GM23338 (cell line): ENCODE measurements around the gene KDM4C. TPM values are rescaled to one million over a fixed set of nuclear protein-coding genes. Genes with fewer than 3 reads are reported as not detected.

Experiments used
- ATAC-seq: fragments of 200-7000 bp; cut with Tn5 transposase; 3 replicates; pipeline ENCODE4 v1.9.1; 2020
- DNase-seq: peaks from one replicate; pipeline ENCODE4 v3.0.0-alpha.2; 2015; ENCODE audit warnings: low spot score
- H2AFZ ChIP-seq: fragments of 200-600 bp; sonication (generic); 2 replicates; pipeline ENCODE4 v1.8.0; 2016; ENCODE audit warnings: antibody characterized with exemption, mild to moderate bottlenecking, moderate library complexity
- H3F3A ChIP-seq: fragments of 200-600 bp; sonication (generic); replicated peaks from 2 replicates; pipeline ENCODE4 v1.8.0; 2017; ENCODE audit warnings: antibody characterized with exemption, mixed run types, low read depth
- H3K27ac ChIP-seq: fragments of 200-600 bp; sonication (generic); 2 replicates; pipeline ENCODE4 v1.6.1; 2016; ENCODE audit warnings: low read depth
- H3K27me3 ChIP-seq: fragments of 200-600 bp; sonication (generic); 2 replicates; pipeline ENCODE4 v1.8.0; 2016; ENCODE audit warnings: mild to moderate bottlenecking, mixed run types, moderate library complexity; ENCODE audit not compliant: insufficient read depth
- H3K36me3 ChIP-seq: fragments of 200-600 bp; sonication (generic); 2 replicates; pipeline ENCODE4 v1.8.0; 2016; ENCODE audit warnings: mild to moderate bottlenecking; ENCODE audit not compliant: insufficient read depth
- H3K4me1 ChIP-seq: fragments of 200-600 bp; sonication (generic); 2 replicates; pipeline ENCODE4 v1.8.0; 2016; ENCODE audit warnings: mild to moderate bottlenecking, moderate library complexity; ENCODE audit not compliant: insufficient read depth
- H3K4me2 ChIP-seq: fragments of 200-600 bp; sonication (generic); 2 replicates; pipeline ENCODE4 v1.7.1; 2017; ENCODE audit warnings: mixed run types
- H3K4me3 ChIP-seq: fragments of 200-600 bp; sonication (generic); 2 replicates; pipeline ENCODE4 v1.6.1; 2016; ENCODE audit warnings: mixed run types
- H3K79me2 ChIP-seq: fragments of 200-600 bp; sonication (generic); replicated peaks from 2 replicates; pipeline ENCODE4 v1.8.0; 2017; ENCODE audit warnings: mild to moderate bottlenecking; ENCODE audit not compliant: insufficient read depth
- H3K9me2 ChIP-seq: fragments of 200-600 bp; sonication (generic); 2 replicates; pipeline ENCODE4 v1.8.0; 2017; ENCODE audit not compliant: insufficient read depth
- H4K20me1 ChIP-seq: fragments of 200-600 bp; sonication (generic); replicated peaks from 2 replicates; pipeline ENCODE4 v1.8.0; 2017; ENCODE audit warnings: mild to moderate bottlenecking; ENCODE audit not compliant: insufficient read depth
- H3K27ac Mint-ChIP-seq: 2 replicates; pipeline ENCODE4 v1.8.0; 2020; ENCODE audit warnings: inconsistent platforms, mild to moderate bottlenecking, moderate library complexity, mixed read lengths
- H3K27me3 Mint-ChIP-seq: 3 replicates; pipeline ENCODE4 v1.8.0; 2022; ENCODE audit warnings: low read depth, mild to moderate bottlenecking, moderate library complexity, mixed read lengths, inconsistent platforms; ENCODE audit not compliant: insufficient read depth, poor library complexity
- H3K36me3 Mint-ChIP-seq: 3 replicates; pipeline ENCODE4 v1.8.0; 2021; ENCODE audit warnings: low read depth, mild to moderate bottlenecking, inconsistent platforms, moderate library complexity, mixed read lengths
- H3K4me1 Mint-ChIP-seq: 3 replicates; pipeline ENCODE4 v1.8.0; 2020; ENCODE audit warnings: mild to moderate bottlenecking, inconsistent platforms, mixed read lengths
- H3K4me3 Mint-ChIP-seq: 3 replicates; pipeline ENCODE4 v1.8.0; 2021; ENCODE audit warnings: moderate library complexity, mild to moderate bottlenecking, inconsistent platforms, mixed read lengths
- H3K9me3 Mint-ChIP-seq: 3 replicates; pipeline ENCODE4 v1.8.0; 2020; ENCODE audit warnings: moderate library complexity, mild to moderate bottlenecking, inconsistent platforms, mixed read lengths
- EZH2 ChIP-seq: fragments of 200-600 bp; sonication (generic); IDR thresholded peaks from one replicate; pipeline ENCODE4 v1.8.0; 2017; ENCODE audit warnings: antibody characterized with exemption, mild to moderate bottlenecking, low read depth; ENCODE audit not compliant: unreplicated experiment
- EZH2phosphoT487 ChIP-seq: fragments of 200-600 bp; sonication (generic); IDR thresholded peaks from one replicate; pipeline ENCODE4 v1.8.1; 2018; ENCODE audit warnings: antibody characterized with exemption; ENCODE audit not compliant: unreplicated experiment
- JUNB ChIP-seq: IDR thresholded peaks from one replicate; pipeline ENCODE4 v1.6.1; 2016; ENCODE audit warnings: antibody characterized with exemption; ENCODE audit not compliant: unreplicated experiment
- POLR2AphosphoS5 ChIP-seq: IDR thresholded peaks from 2 replicates; pipeline ENCODE4 v1.6.1; 2016; ENCODE audit warnings: antibody characterized with exemption, low read depth
- STAT1 ChIP-seq: IDR thresholded peaks from one replicate; pipeline ENCODE4 v1.6.1; 2016; ENCODE audit warnings: antibody characterized with exemption; ENCODE audit not compliant: unreplicated experiment
- ZNF114 ChIP-seq: fragments of 250-450 bp; sonication (Bioruptor Pico); IDR thresholded peaks from 2 replicates; pipeline ENCODE4 v1.5.0; 2020; ENCODE audit warnings: mild to moderate bottlenecking, moderate library complexity
- polyA plus RNA-seq: library from polyadenylated mRNA; unstranded; fragments of >200 nt; fragmentation: Nextera tagmentation; extraction: Ambion mirVana; gene quantifications from 2 replicates; pipeline ENCODE4 v1.2.1, GENCODE V29; 2016
- total RNA-seq: library from RNA; depleted of rRNA; stranded (reverse); fragments of >200 nt; shearing (Covaris generic); gene quantifications from 2 replicates; pipeline ENCODE4 v1.2.3, GENCODE V29; 2014
- TF ChIP-seq, protein P1 (sequence below), 2 experiments: fragments of 200-600 bp in 1 of 2; sonication (generic) in 1 of 2; conservative IDR thresholded peaks; 2 replicates each; pipeline versions ENCODE4 v1.5.1 to v1.6.1; 2016 to 2017; ENCODE audit warnings: antibody characterized with exemption in 2 of 2, low read depth in 2 of 2, mild to moderate bottlenecking in 2 of 2, moderate library complexity in 1 of 2
- TF ChIP-seq, protein P2 (sequence below): fragments of 250-450 bp; sonication (Bioruptor Pico); IDR thresholded peaks from 2 replicates; pipeline ENCODE4 v1.5.0; 2020; ENCODE audit warnings: mild to moderate bottlenecking, moderate library complexity
- TF ChIP-seq, protein P3 (sequence below): IDR thresholded peaks from 2 replicates; pipeline ENCODE4 v1.6.1; 2016; ENCODE audit warnings: antibody characterized with exemption

The KDM4C gene
- total and polyA plus RNA-seq, 2 experiments from 2014 or later = 12.0 to 43.8 TPM

DNA sequence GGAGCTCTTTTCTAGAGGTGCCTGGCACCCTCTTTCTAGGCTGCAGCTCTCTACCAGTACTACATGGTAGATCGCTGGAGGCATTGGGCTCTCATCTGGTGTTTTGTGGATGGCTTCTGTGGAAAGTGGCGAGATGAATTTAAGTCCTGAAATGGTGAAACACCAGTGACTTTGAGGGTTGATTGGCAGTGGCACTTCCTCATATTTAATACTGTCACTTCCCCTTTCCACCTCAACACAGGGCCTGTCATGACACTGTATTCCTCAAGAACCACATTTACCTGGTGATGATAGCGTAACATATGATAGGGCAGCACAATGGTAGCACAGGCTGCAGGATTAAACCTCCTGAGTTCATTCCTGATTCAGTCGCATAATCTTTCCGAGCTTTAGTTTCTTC, 132.1 kb downstream of the KDM4C start:
- Histone ChIP-seq H2AFZ (no peak overlapping the region), H3K9me2 (no peaks in the 10 kb centered on the region), H3K27me3 (no peaks in the 10 kb centered on the region), H3K36me3 (no peaks in the 10 kb centered on the region), H3F3A (no peaks in the 10 kb centered on the region), H3K4me1 (no peaks in the 10 kb centered on the region), H3K4me2 (no peak overlapping the region), H4K20me1 (no peaks in the 10 kb centered on the region), H3K4me3 (no peak overlapping the region), H3K79me2 (no peaks in the 10 kb centered on the region), H3K27ac (no peak overlapping the region)
- H3K4me3 Mint-ChIP-seq = no peak overlapping the region
- peaks cover 2% of the 10 kb centered on the region; the same call in 1 of the 3 replicates for H3K4me1 Mint-ChIP-seq
- ATAC-seq (no peak), DNase-seq (no peak)
- H3K9me3 Mint-ChIP-seq = no peaks in the 10 kb centered on the region
- TF ChIP-seq EZH2phosphoT487 (no peak), ZNF114 (no peak), JUNB (no peak)
- TF ChIP-seq, protein P1, sequence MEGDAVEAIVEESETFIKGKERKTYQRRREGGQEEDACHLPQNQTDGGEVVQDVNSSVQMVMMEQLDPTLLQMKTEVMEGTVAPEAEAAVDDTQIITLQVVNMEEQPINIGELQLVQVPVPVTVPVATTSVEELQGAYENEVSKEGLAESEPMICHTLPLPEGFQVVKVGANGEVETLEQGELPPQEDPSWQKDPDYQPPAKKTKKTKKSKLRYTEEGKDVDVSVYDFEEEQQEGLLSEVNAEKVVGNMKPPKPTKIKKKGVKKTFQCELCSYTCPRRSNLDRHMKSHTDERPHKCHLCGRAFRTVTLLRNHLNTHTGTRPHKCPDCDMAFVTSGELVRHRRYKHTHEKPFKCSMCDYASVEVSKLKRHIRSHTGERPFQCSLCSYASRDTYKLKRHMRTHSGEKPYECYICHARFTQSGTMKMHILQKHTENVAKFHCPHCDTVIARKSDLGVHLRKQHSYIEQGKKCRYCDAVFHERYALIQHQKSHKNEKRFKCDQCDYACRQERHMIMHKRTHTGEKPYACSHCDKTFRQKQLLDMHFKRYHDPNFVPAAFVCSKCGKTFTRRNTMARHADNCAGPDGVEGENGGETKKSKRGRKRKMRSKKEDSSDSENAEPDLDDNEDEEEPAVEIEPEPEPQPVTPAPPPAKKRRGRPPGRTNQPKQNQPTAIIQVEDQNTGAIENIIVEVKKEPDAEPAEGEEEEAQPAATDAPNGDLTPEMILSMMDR (conservative IDR thresholded peaks at IDR 0.05; ENCODE audit: low read depth in 2 of 2) = no peak
- no peaks in the 10 kb centered on the region for H3K27me3 Mint-ChIP-seq
- H3K27ac Mint-ChIP-seq = no peak overlapping the region
- no peaks in the 10 kb centered on the region; the same call in 2 of the 3 replicates for H3K36me3 Mint-ChIP-seq

DNA sequence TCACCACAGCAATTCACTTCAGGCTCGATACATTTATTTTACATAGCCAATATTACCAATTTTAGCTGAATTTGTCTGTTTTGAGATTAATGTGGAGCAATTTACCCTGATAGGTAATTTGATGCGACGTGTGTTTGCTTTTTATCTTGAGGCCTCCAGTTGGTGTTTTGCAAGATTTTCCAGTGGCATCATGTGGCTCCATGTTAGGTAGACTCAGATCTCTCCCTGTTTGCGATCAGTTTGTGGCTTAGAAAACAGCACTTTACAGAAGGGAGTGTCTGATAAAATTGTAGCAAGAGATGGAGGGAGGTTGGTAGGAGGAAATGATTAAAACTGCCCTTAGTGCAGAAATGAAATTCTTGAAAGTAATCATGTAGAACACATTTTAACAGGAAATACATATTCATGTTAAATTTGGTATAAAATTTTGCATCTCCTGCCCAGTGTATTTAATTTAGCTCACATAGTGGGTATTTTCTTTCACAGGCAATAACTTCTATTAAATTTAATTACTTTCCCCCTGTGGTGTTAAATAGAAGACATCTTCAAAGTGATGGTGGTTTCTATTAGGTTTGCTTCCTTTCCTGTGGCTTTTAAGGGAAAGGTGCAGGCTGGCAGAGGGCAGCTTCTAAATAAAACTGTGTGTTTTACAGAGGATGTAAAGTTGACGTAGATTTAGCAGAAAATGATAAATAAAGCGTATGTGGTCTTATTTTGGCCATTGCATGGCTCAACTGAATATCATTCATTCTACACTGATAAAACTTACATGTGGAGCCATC, 135.8 kb downstream of the KDM4C start:
- no peak overlapping the region for H3K4me3 ChIP-seq
- Mint-ChIP-seq H3K9me3 (no peaks in the 10 kb centered on the region), H3K4me1 (peaks cover 3% of the 10 kb centered on the region; the same call in 1 of the 3 replicates), H3K27ac (no peak overlapping the region), H3K36me3 (no peaks in the 10 kb centered on the region; the same call in 2 of the 3 replicates), H3K27me3 (peaks cover 2% of the 10 kb centered on the region), H3K4me3 (no peak overlapping the region)
- no peaks in the 10 kb centered on the region for H3K36me3 ChIP-seq
- no peaks in the 10 kb centered on the region for H3K27me3 ChIP-seq
- H2AFZ ChIP-seq = no peak overlapping the region
- no peaks in the 10 kb centered on the region for H4K20me1 ChIP-seq
- H3F3A ChIP-seq = no peaks in the 10 kb centered on the region
- H3K79me2 ChIP-seq = no peaks in the 10 kb centered on the region
- H3K27ac ChIP-seq = no peak overlapping the region
- no peak overlapping the region for H3K4me2 ChIP-seq
- no peak for DNase-seq
- no peak for ATAC-seq
- H3K9me2 ChIP-seq = no peaks in the 10 kb centered on the region
- no peaks in the 10 kb centered on the region for H3K4me1 ChIP-seq
- TF ChIP-seq, protein P1 (conservative IDR thresholded peaks at IDR 0.05; ENCODE audit: low read depth in 2 of 2) = no peak
- TF ChIP-seq ZNF114 (no peak), POLR2AphosphoS5 (no peak), EZH2 (no peak), JUNB (no peak), STAT1 (no peak)
- TF ChIP-seq, protein P2, sequence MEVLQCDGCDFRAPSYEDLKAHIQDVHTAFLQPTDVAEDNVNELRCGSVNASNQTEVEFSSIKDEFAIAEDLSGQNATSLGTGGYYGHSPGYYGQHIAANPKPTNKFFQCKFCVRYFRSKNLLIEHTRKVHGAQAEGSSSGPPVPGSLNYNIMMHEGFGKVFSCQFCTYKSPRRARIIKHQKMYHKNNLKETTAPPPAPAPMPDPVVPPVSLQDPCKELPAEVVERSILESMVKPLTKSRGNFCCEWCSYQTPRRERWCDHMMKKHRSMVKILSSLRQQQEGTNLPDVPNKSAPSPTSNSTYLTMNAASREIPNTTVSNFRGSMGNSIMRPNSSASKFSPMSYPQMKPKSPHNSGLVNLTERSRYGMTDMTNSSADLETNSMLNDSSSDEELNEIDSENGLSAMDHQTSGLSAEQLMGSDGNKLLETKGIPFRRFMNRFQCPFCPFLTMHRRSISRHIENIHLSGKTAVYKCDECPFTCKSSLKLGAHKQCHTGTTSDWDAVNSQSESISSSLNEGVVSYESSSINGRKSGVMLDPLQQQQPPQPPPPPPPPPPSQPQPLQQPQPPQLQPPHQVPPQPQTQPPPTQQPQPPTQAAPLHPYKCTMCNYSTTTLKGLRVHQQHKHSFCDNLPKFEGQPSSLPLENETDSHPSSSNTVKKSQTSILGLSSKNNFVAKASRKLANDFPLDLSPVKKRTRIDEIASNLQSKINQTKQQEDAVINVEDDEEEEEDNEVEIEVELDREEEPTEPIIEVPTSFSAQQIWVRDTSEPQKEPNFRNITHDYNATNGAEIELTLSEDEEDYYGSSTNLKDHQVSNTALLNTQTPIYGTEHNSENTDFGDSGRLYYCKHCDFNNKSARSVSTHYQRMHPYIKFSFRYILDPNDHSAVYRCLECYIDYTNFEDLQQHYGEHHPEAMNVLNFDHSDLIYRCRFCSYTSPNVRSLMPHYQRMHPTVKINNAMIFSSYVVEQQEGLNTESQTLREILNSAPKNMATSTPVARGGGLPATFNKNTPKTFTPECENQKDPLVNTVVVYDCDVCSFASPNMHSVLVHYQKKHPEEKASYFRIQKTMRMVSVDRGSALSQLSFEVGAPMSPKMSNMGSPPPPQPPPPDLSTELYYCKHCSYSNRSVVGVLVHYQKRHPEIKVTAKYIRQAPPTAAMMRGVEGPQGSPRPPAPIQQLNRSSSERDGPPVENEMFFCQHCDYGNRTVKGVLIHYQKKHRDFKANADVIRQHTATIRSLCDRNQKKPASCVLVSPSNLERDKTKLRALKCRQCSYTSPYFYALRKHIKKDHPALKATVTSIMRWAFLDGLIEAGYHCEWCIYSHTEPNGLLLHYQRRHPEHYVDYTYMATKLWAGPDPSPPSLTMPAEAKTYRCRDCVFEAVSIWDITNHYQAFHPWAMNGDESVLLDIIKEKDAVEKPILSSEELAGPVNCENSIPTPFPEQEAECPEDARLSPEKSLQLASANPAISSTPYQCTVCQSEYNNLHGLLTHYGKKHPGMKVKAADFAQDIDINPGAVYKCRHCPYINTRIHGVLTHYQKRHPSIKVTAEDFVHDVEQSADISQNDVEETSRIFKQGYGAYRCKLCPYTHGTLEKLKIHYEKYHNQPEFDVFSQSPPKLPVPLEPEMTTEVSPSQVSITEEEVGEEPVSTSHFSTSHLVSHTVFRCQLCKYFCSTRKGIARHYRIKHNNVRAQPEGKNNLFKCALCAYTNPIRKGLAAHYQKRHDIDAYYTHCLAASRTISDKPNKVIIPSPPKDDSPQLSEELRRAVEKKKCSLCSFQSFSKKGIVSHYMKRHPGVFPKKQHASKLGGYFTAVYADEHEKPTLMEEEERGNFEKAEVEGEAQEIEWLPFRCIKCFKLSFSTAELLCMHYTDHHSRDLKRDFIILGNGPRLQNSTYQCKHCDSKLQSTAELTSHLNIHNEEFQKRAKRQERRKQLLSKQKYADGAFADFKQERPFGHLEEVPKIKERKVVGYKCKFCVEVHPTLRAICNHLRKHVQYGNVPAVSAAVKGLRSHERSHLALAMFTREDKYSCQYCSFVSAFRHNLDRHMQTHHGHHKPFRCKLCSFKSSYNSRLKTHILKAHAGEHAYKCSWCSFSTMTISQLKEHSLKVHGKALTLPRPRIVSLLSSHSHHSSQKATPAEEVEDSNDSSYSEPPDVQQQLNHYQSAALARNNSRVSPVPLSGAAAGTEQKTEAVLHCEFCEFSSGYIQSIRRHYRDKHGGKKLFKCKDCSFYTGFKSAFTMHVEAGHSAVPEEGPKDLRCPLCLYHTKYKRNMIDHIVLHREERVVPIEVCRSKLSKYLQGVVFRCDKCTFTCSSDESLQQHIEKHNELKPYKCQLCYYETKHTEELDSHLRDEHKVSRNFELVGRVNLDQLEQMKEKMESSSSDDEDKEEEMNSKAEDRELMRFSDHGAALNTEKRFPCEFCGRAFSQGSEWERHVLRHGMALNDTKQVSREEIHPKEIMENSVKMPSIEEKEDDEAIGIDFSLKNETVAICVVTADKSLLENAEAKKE (CRISPR knock-in tag) = no peak
- TF ChIP-seq, protein P3, sequence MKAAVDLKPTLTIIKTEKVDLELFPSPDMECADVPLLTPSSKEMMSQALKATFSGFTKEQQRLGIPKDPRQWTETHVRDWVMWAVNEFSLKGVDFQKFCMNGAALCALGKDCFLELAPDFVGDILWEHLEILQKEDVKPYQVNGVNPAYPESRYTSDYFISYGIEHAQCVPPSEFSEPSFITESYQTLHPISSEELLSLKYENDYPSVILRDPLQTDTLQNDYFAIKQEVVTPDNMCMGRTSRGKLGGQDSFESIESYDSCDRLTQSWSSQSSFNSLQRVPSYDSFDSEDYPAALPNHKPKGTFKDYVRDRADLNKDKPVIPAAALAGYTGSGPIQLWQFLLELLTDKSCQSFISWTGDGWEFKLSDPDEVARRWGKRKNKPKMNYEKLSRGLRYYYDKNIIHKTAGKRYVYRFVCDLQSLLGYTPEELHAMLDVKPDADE = no peak
